NOMO-1 (cell line): ENCODE measurements around the gene FASN.
A peak's percentile ranks its signal among the peaks of the same experiment; 100 is the strongest.

ENCODE experiments used
- DNase-seq, 2 experiments: peaks; one replicate each; lab custom pipeline; 2025; ENCODE audit not compliant: unreplicated experiment in 2 of 2; lab: John Stamatoyannopoulos, UW

The FASN gene

GRCh38 chr17:82059272-82060000 lies 38.6 kb downstream of the FASN start:
- DNase-seq: no peak

- DNase-seq: no peak
Observed at GRCh38 chr17:82058855-82059249, 39.2 kb downstream of the FASN start.

- DNase-seq: no peak
Observed at GRCh38 chr17:82058230-82058854, 39.7 kb downstream of the FASN start.

GRCh38 chr17:82056729-82057621 lies 41.1 kb downstream of the FASN start:
- no peak for DNase-seq

- no peak for DNase-seq
Observed at GRCh38 chr17:82055965-82056728, 41.9 kb downstream of the FASN start.

GRCh38 chr17:82055023-82055964 lies 42.7 kb downstream of the FASN start:
- no peak for DNase-seq

GRCh38 chr17:82054351-82055022 lies 43.5 kb downstream of the FASN start:
- DNase-seq: no peak

GRCh38 chr17:82053556-82054263 lies 44.3 kb downstream of the FASN start:
- no peak for DNase-seq

- DNase-seq: no peak
Observed at GRCh38 chr17:82053130-82053529, 44.9 kb downstream of the FASN start.

GRCh38 chr17:82052638-82053059 lies 45.4 kb downstream of the FASN start:
- DNase-seq: no peak

- DNase-seq: peak; percentile 21 to 65
Observed at GRCh38 chr17:82051776-82052637, 46.0 kb downstream of the FASN start, which contains the start of the genes GPS1 and RFNG. Gene GPS1 (plus strand): TSS chr17:82051898. CDS start chr17:82051932, 34 bp downstream. Gene RFNG (minus strand): TSS chr17:82051811. CDS start chr17:82051766, 45 bp downstream.

GRCh38 chr17:82050761-82051641 lies 47.0 kb downstream of the FASN start:
- no peak for DNase-seq

GRCh38 chr17:82050152-82050760 lies 47.8 kb downstream of the FASN start:
- DNase-seq: no peak

- DNase-seq: no peak
Observed at GRCh38 chr17:82049521-82049971, 48.5 kb downstream of the FASN start.

GRCh38 chr17:82049106-82049505 lies 48.9 kb downstream of the FASN start:
- no peak for DNase-seq

- no peak for DNase-seq
Observed at GRCh38 chr17:82048571-82048971, 49.5 kb downstream of the FASN start.
